ENCODE measurements around the gene CACYBP. TPM values are rescaled to one million over a fixed set of nuclear protein-coding genes. Genes with fewer than 3 reads are reported as not detected.

The CACYBP gene
- polyA plus RNA-seq, 2 of the 4 experiments (the other 2 are of a cell fraction) = 151 to 253 TPM

DNA sequence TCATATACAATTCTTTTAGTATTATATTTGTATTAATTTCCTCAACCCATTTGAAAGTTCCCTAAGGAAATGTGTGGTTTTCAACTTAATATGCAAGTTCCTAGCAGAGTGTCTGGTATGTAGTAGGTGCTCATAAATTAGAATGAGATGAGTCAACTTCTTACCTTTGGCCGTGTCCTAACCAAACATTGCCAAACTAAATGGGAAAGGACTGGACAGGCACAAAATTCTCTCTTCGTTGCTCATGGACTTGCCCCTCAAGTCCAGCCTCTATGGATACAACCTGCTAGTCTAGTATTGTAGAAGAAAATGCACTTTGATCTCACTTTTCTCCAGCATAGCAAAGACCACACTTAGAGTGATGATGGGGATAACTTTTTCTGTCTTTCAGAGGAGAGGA lies 35.0 kb downstream of the CACYBP start:
- CTCF ChIA-PET = no interaction called here
- FAIRE-seq = no peak
- TF ChIP-seq, protein P1, sequence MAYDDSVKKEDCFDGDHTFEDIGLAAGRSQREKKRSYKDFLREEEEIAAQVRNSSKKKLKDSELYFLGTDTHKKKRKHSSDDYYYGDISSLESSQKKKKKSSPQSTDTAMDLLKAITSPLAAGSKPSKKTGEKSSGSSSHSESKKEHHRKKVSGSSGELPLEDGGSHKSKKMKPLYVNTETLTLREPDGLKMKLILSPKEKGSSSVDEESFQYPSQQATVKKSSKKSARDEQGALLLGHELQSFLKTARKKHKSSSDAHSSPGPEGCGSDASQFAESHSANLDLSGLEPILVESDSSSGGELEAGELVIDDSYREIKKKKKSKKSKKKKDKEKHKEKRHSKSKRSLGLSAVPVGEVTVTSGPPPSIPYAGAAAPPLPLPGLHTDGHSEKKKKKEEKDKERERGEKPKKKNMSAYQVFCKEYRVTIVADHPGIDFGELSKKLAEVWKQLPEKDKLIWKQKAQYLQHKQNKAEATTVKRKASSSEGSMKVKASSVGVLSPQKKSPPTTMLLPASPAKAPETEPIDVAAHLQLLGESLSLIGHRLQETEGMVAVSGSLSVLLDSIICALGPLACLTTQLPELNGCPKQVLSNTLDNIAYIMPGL (CRISPR knock-in tag; IDR thresholded peaks at IDR 0.05; ENCODE audit: borderline replicate concordance) = no peak
- TF ChIP-seq CHD4 (IDR thresholded peaks at IDR 0.05; ENCODE audit: borderline replicate concordance) = no peak
- TF ChIP-seq EHMT2 (IDR thresholded peaks at IDR 0.05; ENCODE audit: low read depth) = no peak
- no peak for TF ChIP-seq SREBF2 (IDR thresholded peaks at IDR 0.05)
- TF ChIP-seq EHF (CRISPR knock-in tag; IDR thresholded peaks at IDR 0.05) = no peak
- TF ChIP-seq HOXA7 (CRISPR knock-in tag; IDR thresholded peaks at IDR 0.05) = no peak
- H3K9me3 ChIP-seq = no peaks in the 10 kb centered on the region
- H3K4me1 ChIP-seq = no peaks in the 10 kb centered on the region; the same call in 2 of the 3 replicates
- WGBS (ENCODE audit: missing lambda C conversion rate) = 2% methylated on average over 2 of the region's 2 CpGs
- no peak overlapping the region for H3K4me2 ChIP-seq
- H3K4me3 ChIP-seq = no peak overlapping the region
- POLR2A ChIA-PET = no interaction called here
- no peak for DNase-seq (ENCODE audit: low read depth in 1 of 2, low spot score in 1 of 2)
- no peak overlapping the region for H3K27ac ChIP-seq
- ATAC-seq = no peak

DNA sequence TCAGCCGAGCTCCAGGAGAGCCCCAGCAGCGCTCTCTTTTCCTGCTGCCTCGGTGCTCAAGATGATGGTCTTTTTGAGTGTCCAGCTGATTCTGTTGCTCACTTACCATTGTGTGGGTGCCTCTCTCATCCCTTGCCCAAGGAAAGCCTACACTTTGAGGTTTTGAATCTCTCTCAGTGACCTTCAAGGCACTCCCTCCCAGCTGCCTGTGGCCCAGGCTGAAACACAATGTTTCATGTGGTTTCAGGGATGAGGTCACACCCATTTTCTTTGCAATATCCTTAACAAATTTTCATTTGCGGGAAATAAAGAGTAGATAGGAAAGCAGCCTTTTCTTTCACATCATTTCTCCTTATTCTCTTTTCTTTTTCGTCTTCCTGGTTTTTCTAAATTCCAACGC lies 36.1 kb downstream of the CACYBP start:
- no peak overlapping the region for H3K4me3 ChIP-seq
- WGBS (ENCODE audit: missing lambda C conversion rate) = 43% methylated on average over 6 of the region's 6 CpGs
- H3K9me3 ChIP-seq = no peaks in the 10 kb centered on the region
- POLR2A ChIA-PET = no interaction called here
- DNase-seq (ENCODE audit: low read depth in 1 of 2, low spot score in 1 of 2) (no peak), FAIRE-seq (no peak), ATAC-seq (no peak)
- H3K27ac ChIP-seq = no peak overlapping the region
- no peak overlapping the region for H3K4me2 ChIP-seq
- CTCF ChIA-PET = interaction anchor here (1.0 to 1.6 kb wide), 4 partner anchors 9 to 119 kb away, joined by 3 to 4 read pairs (median 4); no protein-coding TSS in a partner anchor
- no peaks in the 10 kb centered on the region for H3K4me1 ChIP-seq
- TF ChIP-seq KDM1A (IDR thresholded peaks at IDR 0.05; ENCODE audit: low read depth) = no peak
- no peak for TF ChIP-seq EP300 (IDR thresholded peaks at IDR 0.05)
- TF ChIP-seq KDM5A (IDR thresholded peaks at IDR 0.05) = no peak
- TF ChIP-seq CBX8 (IDR thresholded peaks at IDR 0.05) = no peak
- no peak for TF ChIP-seq RFX5 (IDR thresholded peaks at IDR 0.05)
- no peak for TF ChIP-seq CHD2 (IDR thresholded peaks at IDR 0.05; ENCODE audit: low read length, partially characterized antibody)
- TF ChIP-seq POLR2A (IDR thresholded peaks at IDR 0.05; ENCODE audit: low read length) = no peak
- no peak for TF ChIP-seq HOXB5 (CRISPR knock-in tag; IDR thresholded peaks at IDR 0.05)
- TF ChIP-seq, protein P2, sequence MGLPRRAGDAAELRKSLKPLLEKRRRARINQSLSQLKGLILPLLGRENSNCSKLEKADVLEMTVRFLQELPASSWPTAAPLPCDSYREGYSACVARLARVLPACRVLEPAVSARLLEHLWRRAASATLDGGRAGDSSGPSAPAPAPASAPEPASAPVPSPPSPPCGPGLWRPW (IDR thresholded peaks at IDR 0.05) = no peak
- no peak for TF ChIP-seq PHF8 (IDR thresholded peaks at IDR 0.05; ENCODE audit: borderline replicate concordance, low read depth)
- no peak for TF ChIP-seq RCOR1 (IDR thresholded peaks at IDR 0.05; ENCODE audit: low read depth, low read length)
- TF ChIP-seq MAFK (IDR thresholded peaks at IDR 0.05; ENCODE audit: partially characterized antibody) = no peak
- TF ChIP-seq FOSL2 (IDR thresholded peaks at IDR 0.05) = no peak
- no peak for TF ChIP-seq FOSL2 (CRISPR knock-in tag; IDR thresholded peaks at IDR 0.05)

DNA sequence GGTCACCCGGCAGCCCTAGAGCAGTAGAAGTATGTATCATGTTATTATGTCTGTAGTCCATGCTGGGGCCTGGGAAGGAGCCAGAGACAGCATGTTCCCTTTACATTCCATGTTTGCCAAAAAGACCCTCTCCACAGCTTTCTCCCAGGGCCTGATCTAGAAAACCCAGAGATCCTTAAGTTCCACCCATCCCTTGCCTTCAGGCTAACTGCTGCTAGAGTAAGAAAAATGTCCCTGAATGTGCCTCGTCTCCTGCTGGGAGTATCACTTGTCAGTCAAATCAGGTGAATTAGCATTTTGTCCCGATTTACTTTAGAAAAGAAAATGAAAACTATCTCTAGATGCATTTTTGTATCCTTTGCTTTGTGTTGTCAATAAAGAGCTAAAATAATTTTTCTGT lies 36.7 kb downstream of the CACYBP start:
- FAIRE-seq (no peak), DNase-seq (ENCODE audit: low read depth in 1 of 2, low spot score in 1 of 2) (no peak), ATAC-seq (no peak)
- H3K4me3 ChIP-seq = no peak overlapping the region
- POLR2A ChIA-PET = no interaction called here
- 26% methylated on average over 3 of the region's 3 CpGs for WGBS (ENCODE audit: missing lambda C conversion rate)
- H3K27ac ChIP-seq = no peak overlapping the region
- no peaks in the 10 kb centered on the region for H3K9me3 ChIP-seq
- no peaks in the 10 kb centered on the region for H3K4me1 ChIP-seq
- H3K4me2 ChIP-seq = no peak overlapping the region
- TF ChIP-seq ZNF302 (CRISPR knock-in tag; IDR thresholded peaks at IDR 0.05) (no peak), FOXS1 (CRISPR knock-in tag; IDR thresholded peaks at IDR 0.05) (no peak), POLR2A (IDR thresholded peaks at IDR 0.05; ENCODE audit: low read length) (no peak), EHF (CRISPR knock-in tag; IDR thresholded peaks at IDR 0.05) (no peak), JUNB (IDR thresholded peaks at IDR 0.05) (no peak), ZC3H11A (IDR thresholded peaks at IDR 0.05) (no peak), RCOR1 (IDR thresholded peaks at IDR 0.05; ENCODE audit: low read depth, low read length) (no peak), KDM1A (IDR thresholded peaks at IDR 0.05; ENCODE audit: low read depth) (no peak), RFX5 (IDR thresholded peaks at IDR 0.05) (no peak), GATA3 (IDR thresholded peaks at IDR 0.05; ENCODE audit: borderline replicate concordance) (no peak), JUN (IDR thresholded peaks at IDR 0.05) (no peak), NFE2L2 (conservative IDR thresholded peaks at IDR 0.05; ENCODE audit: low read length) (no peak), EP300 (IDR thresholded peaks at IDR 0.05) (no peak)
- CTCF ChIA-PET = interaction anchor here (1.0 to 1.6 kb wide), 3 partner anchors 9 to 119 kb away, joined by 3 to 4 read pairs (median 4); no protein-coding TSS in a partner anchor

Measured in A549 (cell line).